SHP77 treated with DMSO at 0.1 percent for 48 hours (cell line): ENCODE data around the gene TGFBR1.

Experiments
- DNase-seq: peaks from one replicate; lab custom pipeline; 2025; lab: John Stamatoyannopoulos, UW

TGFBR1 gene

DNA sequence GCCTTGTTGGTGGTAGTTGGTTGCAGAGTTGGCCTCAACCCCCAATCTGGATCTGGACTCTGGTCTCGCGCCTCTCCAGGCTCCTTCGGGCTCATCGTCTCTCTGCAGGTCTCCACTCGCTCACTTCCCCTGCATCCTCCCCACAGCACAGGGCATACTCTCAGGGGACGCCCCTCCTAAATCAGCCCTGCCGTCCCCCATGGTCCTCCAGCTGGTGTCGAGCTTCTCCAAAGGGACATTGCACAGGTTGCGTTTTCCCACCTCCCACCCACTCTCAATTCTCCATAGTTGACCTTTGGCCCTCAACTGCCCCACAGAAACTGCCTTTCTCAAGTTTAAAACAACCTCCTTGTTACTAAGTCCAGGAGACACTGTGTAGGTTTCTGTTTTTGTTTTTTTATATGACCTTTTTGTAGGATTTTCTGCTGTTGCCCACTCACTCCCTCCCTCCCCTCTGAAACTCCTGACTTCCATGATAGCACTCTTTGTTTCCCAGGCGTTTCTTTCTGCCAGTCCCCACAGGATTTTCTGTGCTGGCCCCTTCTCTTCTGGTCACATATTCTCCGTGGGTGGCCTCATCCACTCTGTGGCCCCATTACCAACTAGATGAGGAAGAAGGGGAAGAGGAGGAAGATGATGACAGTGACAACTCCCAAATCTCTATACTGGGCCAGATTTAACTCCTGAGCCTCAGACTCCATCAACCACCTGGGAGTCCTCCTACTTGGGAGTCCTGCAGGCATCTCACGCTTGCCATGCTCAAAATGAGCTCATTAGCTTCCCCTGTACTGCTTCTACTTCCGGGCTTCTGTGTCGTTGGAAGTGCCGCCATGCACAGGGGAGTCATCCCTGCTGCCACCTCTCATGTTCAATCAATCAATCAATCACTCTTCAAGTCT is 66.6 kb downstream of the TGFBR1 start:
- DNase-seq: no peak

DNA sequence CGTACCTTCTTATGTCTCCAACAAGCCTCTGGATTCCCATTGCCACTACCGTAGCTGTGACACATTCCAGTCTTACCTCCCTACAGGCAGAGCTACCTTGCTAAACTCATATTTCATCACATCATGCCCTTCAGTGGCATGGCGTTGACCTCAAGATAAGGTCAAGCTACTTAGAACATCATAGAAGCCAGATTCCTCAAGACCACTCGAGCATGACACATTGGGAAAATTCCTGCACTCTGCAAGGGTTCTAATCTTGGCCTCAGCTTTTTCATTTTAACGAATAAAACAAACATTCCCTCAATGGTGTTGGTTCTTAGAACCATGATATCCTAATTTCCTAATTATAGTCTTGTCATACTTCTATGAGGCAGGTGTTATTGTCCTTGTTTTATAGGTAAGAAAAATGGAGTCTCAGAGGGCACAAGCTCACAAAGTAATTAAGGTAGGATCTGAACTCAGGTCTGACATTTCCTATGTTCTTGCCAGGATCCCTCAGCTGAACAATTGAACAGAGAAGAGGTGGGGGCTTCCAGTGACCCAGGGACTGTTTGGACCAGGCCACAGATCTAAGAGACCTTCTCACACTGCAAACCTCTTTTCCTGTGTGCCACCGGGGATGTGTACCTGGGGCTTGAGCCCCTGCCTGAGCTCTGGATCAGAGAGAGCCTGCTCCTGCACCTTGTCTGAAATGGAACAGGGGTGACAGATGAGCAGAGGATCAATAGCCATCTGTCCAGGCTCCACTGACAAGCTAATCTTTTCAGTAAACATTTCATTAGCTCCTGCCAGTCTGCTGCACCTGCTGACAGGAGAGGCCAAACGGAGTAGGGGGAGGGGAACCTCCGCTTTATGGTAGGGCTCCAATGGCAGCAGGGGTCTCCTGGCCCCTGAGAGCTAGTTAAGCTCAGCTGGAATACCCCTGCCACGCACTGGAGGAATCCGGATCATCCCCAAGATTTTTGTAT is 67.5 kb downstream of the TGFBR1 start:
- DNase-seq: peak; percentile 85

DNA sequence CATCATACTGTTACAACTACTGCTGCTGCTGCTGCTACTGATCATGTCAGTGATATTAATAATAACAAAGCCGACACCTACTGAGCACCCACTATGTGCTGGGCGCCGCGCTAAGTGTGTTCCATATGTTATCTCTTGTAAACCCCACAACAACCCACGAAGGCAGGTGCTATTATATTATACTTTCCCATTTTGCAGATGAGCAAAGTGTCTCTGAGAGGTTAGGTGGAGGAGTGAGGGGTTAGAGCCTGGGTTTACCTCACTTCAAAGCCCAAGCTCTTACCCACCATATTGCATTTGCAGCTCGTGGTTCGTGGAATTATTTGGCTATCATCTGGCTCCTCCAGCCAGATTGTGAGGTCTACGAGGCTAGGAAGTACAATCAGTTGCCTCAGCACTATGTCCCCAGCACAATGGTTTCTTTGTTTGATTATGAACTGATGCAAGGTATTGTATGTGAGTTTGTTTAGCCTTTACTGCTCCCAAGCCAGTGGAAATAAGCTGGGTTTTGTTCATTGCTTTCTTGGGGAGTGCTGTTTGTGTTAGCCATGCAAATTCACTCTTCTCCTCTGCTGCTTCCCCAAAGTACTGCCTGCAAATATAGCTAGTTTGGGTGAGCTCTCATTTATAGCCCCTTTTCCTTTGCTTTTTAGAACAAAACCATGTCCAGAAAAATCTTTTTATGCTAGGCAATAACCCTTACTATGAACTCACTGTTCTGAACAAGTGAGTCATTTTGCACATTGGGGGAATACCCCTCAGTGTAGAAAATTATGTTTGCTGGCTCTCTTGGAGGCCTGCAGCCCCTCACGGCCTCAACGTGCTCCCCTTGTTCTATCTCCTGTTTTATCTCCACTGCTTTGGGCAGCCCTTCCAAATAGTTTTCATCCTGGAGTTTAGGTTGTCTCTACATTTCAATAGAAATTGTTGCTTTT is 68.9 kb downstream of the TGFBR1 start:
- no peak for DNase-seq

- no peak for DNase-seq
Observed at GRCh38 chr9:99176527-99177013, 71.7 kb downstream of the TGFBR1 start.

- no peak for DNase-seq
Observed at GRCh38 chr9:99177576-99178366, 72.9 kb downstream of the TGFBR1 start.

GRCh38 chr9:99178912-99179872 is 74.3 kb downstream of the TGFBR1 start:
- no peak for DNase-seq

GRCh38 chr9:99180199-99180598 is 75.3 kb downstream of the TGFBR1 start:
- no peak for DNase-seq

- no peak for DNase-seq
Observed at GRCh38 chr9:99180662-99181061, 75.7 kb downstream of the TGFBR1 start.

GRCh38 chr9:99181206-99181605 is 76.3 kb downstream of the TGFBR1 start:
- no peak for DNase-seq

GRCh38 chr9:99181621-99182020 is 76.7 kb downstream of the TGFBR1 start:
- no peak for DNase-seq

GRCh38 chr9:99182356-99182755 is 77.4 kb downstream of the TGFBR1 start:
- DNase-seq: no peak

DNA sequence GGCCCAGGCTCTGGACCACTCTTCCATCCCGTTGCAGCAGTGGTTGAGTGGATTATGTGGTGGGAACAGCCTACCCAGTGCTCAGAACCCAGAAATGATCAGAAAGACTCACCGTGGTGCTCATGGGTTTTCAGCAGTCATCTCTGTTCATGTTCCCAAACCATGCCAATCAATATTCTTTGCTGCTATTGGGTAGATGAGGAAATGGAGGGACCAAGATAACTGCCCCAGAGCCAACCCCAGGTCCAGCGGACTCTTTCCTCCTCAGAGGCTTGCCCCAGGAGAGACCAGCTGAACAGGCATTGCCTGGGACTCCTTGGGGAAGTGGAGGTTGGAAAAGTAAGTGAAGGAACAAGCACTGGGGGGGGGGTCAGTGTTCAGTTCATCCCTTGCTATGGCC is 78.7 kb downstream of the TGFBR1 start:
- no peak for DNase-seq

GRCh38 chr9:99184110-99184474 is 79.2 kb downstream of the TGFBR1 start:
- no peak for DNase-seq

DNA sequence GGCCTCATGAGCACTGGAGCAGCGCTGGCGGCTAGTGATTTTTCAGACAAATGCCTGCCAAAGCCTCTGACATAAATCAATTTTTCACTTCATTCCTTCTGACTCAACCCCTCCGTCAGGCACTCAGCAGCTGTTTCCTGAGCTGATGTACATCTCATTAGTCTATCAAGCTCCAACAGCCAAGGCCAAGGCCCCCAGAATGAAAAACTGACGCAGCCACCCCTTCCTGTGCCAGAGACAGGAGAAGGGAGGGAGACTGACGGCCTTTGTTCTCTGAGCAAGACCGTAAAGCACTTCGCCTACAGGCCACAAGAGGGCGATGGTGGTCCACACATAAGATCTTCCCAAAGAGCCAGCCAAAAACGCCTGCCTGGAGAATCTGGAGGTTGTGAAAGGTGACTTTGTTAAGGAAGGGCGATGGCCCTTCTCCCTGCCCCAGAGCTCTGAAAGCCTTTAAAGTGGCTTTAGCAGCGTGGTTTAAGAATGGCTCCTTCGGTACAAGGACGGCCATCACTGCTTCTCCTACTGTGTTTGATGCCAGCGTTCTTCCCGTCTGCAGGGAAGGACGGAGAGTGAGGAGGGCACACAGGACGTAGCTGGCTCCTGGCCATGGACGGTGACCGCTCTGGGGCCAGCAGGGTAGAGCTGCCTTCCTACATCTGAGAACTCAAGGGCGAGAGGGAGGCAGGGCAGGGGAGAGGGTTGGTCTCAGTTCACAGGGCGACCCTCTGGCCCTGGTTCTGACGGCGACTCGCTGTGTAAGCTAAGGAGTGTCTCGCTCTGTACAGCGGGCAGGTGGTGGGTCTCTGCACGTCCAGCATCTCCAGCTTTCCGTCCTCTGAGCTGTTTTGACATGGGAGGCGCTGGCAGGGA is 79.8 kb downstream of the TGFBR1 start:
- peak; percentile 85 for DNase-seq

DNA sequence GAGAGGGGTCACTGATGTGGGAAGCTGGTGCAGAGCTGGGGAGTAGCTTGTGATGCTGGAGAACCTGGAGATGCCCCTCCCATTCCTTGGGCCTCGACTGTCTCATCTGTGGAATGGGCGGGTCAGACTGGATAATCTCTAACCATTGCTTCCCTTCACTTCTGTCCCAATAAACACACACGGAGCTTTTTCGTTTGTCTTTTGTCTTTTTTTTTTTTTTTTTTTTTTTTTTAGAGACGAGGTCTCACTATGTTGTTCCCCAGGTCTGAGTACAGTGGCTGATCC is 80.4 kb downstream of the TGFBR1 start:
- DNase-seq: no peak

DNA sequence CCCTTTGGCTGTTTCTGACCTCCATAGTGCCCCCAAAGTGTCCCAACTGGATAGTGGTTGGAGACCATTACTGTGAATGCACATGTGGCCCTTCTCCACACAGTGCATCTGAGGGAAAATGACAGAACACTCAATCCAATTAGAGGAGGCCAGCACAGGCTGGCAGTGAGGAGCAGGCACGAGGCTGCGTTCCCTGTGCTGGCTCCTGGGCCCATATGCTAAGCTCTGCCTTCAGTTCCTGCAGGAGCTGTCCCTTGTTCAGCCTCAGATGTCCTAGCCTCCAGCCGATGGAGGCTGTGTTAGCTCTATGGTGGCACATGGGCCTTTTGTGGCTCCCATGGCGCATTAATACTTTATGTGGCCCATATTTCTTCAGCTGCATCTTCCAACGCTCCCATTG is 81.0 kb downstream of the TGFBR1 start:
- DNase-seq: no peak

- no peak for DNase-seq
Observed at GRCh38 chr9:99187311-99187710, 82.4 kb downstream of the TGFBR1 start.

DNA sequence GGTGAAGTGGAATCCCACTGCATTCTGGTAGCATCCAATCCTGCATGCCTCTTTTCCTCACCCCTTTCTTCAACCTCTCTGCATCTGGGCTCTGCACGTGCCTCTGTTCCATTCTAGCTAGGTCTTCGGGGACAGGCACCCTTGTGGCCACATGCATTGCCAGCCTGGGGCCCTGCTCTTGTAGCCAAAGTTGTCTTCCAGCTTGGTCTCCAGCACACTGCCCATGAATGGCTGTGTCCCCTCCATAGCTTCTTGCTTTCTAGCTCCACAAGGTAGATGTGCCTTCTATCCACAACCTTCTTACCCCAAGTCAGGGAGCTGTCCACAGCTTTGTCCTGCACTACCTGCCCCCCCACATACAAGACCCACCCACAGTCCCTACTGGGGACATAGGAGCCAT is 84.3 kb downstream of the TGFBR1 start:
- no peak for DNase-seq
